ENCODE results near the gene RTP5. TPM values are rescaled to one million over a fixed set of nuclear protein-coding genes. Genes with fewer than 3 reads are reported as not detected.

RTP5 gene
- not detected in 2 replicates for total RNA-seq

GRCh38 chr2:241869087-241869961, at the start of gene RTP5:
Gene RTP5, plus strand, starts transcription at chr2:241869729. Its CDS starts 28 bp downstream, at chr2:241869757.

GRCh38 chr2:241858206-241859016, 11.1 kb upstream of the RTP5 start, which contains the start of gene PDCD1:
Gene PDCD1, minus strand, starts transcription at chr2:241858894. Its CDS starts 56 bp downstream, at chr2:241858838.

Other genes starting within 250 kb of the RTP5 start
- 44.2 and 49.5 TPM in 2 replicates for gene THAP4, start 232.6 kb upstream of the RTP5 start, total RNA-seq
- gene ATG4B, start 232.0 kb upstream of the RTP5 start, total RNA-seq, result 30.6 and 44.6 TPM in 2 replicates
- gene DTYMK, start 182.9 kb upstream of the RTP5 start, total RNA-seq, result 18.3 and 29.6 TPM in 2 replicates
- 15.8 and 27.6 TPM in 2 replicates for gene ING5, start 167.7 kb upstream of the RTP5 start, total RNA-seq
- 16.7 and 20.3 TPM in 2 replicates for gene D2HGDH, start 135.1 kb upstream of the RTP5 start, total RNA-seq
- gene GAL3ST2, start 92.9 kb upstream of the RTP5 start, total RNA-seq, result not detected in 2 replicates
- 0.09 TPM in 1 of 2 replicates, not detected in the other for gene NEU4, start 60.5 kb upstream of the RTP5 start, total RNA-seq
- 0.12 TPM in 1 of 2 replicates, not detected in the other for gene PDCD1, start 10.8 kb upstream of the RTP5 start, total RNA-seq